PC-9 (cell line): ENCODE results near the gene ZNF718.

Experiments used
- EZH2 ChIP-seq: fragments of 200-600 bp; sonication (generic); IDR thresholded peaks from 2 replicates; pipeline ENCODE4 v1.8.0; 2017; ENCODE audit warnings: antibody characterized with exemption, low read depth
- TF ChIP-seq, protein P1 (sequence below): fragments of 200-600 bp; sonication (generic); conservative IDR thresholded peaks from 2 replicates; pipeline ENCODE4 v1.6.1; 2017; ENCODE audit warnings: mixed run types, antibody characterized with exemption, mild to moderate bottlenecking, moderate library complexity

DNA sequence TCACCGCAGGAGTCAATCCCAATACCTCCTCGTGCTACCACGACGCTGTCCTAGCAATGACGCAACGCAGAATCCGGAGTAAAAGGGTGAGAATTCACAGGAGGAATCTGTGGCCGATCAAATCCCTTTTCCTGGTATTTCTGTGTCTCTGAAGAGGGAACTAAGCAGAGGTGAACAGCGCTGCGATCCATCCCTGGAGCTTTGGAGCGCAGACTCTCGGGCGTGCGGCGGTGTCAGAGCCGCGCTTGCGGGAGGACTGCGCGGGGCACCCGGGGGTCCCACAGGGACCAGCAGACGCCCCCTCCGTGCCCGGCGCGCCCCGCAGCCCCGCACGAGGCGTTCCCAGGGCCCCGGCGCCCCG lies 17.2 kb upstream of the ZNF718 start:
- TF ChIP-seq, protein P1, sequence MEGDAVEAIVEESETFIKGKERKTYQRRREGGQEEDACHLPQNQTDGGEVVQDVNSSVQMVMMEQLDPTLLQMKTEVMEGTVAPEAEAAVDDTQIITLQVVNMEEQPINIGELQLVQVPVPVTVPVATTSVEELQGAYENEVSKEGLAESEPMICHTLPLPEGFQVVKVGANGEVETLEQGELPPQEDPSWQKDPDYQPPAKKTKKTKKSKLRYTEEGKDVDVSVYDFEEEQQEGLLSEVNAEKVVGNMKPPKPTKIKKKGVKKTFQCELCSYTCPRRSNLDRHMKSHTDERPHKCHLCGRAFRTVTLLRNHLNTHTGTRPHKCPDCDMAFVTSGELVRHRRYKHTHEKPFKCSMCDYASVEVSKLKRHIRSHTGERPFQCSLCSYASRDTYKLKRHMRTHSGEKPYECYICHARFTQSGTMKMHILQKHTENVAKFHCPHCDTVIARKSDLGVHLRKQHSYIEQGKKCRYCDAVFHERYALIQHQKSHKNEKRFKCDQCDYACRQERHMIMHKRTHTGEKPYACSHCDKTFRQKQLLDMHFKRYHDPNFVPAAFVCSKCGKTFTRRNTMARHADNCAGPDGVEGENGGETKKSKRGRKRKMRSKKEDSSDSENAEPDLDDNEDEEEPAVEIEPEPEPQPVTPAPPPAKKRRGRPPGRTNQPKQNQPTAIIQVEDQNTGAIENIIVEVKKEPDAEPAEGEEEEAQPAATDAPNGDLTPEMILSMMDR: no peak
- TF ChIP-seq EZH2: no peak
